Measurements from ENCODE around the gene CEP192.
A peak's percentile ranks its signal among the peaks of the same experiment; 100 is the strongest.

The CEP192 gene

GRCh38 chr18:13137670-13138419 is 146.7 kb downstream of the CEP192 start:
- Histone ChIP-seq H3K4me3 (ENCODE audit: low read length) (peak overlapping the region; percentile 71), H3K9me3 (ENCODE audit: control insufficient read depth, insufficient read depth, low read length) (no peaks in the 10 kb centered on the region), H3K27ac (ENCODE audit: low read depth, low read length) (no peak overlapping the region), H3F3A (ENCODE audit: control insufficient read depth, insufficient read depth) (no peaks in the 10 kb centered on the region), H3K27me3 (ENCODE audit: control insufficient read depth, low read length) (peaks cover 43% of the 10 kb centered on the region), H3K4me2 (ENCODE audit: low read length) (peak overlapping the region; percentile 87), H3K36me3 (ENCODE audit: control insufficient read depth, low read length) (no peaks in the 10 kb centered on the region), H3K9me2 (replicated peaks; ENCODE audit: control insufficient read depth, low read length) (no peaks in the 10 kb centered on the region), H3K4me1 (ENCODE audit: control insufficient read depth, low read length) (peaks cover 17% of the 10 kb centered on the region), H4K20me1 (ENCODE audit: control insufficient read depth, insufficient read depth, low read depth, low read length) (no peaks in the 10 kb centered on the region), H3K79me2 (ENCODE audit: control insufficient read depth, low read length) (no peaks in the 10 kb centered on the region)
- no peak for TF ChIP-seq CTCF (IDR thresholded peaks at IDR 0.05; ENCODE audit: low read depth, low read length, poor library complexity, severe bottlenecking)
- TF ChIP-seq EZH2phosphoT487 (IDR thresholded peaks at IDR 0.05; ENCODE audit: borderline replicate concordance, low read length), result no peak

DNA sequence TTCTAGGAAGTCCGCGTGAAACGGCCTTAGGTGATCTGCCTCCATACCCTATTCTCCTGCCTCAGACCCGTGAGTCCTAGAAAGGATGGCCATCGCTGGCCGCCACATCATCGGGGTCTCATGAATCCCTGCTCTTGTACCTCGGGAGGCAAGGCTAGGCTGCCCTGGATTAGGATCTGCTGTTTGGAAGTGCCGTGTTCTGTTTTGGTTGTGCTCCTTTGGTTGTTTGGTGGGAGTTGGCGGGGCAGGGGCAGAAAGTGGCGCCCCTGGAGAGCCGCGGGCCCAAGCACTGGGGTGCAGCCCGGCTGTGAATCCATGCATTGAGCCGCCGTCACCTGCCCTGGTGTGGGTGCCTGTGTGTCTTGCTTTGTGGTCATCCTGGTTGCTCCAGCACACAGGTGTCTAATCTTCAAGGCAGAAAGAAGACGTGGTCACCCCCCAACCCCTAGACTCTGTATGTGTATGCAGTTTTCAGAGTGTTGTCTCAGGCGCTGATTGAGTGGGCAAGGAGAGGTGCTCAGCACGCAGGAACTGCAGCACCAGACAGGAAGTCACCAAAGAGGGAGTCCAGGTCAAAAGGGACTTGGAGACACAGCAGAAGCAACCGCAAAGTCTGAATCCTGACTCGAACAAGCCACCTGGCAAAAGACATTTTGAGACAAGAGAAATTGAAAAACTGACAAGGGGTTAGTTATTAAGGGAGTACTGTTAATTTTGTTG is 147.4 kb downstream of the CEP192 start:
- no peak for TF ChIP-seq EZH2phosphoT487 (IDR thresholded peaks at IDR 0.05; ENCODE audit: borderline replicate concordance, low read length)
- TF ChIP-seq CTCF (IDR thresholded peaks at IDR 0.05; ENCODE audit: low read depth, low read length, poor library complexity, severe bottlenecking), result no peak
- Histone ChIP-seq H3K4me3 (ENCODE audit: low read length) (no peak overlapping the region), H3K4me1 (ENCODE audit: control insufficient read depth, low read length) (peaks cover 17% of the 10 kb centered on the region), H3K4me2 (ENCODE audit: low read length) (no peak overlapping the region), H3K27me3 (ENCODE audit: control insufficient read depth, low read length) (peaks cover 43% of the 10 kb centered on the region), H4K20me1 (ENCODE audit: control insufficient read depth, insufficient read depth, low read depth, low read length) (no peaks in the 10 kb centered on the region), H3K9me3 (ENCODE audit: control insufficient read depth, insufficient read depth, low read length) (peaks cover 4% of the 10 kb centered on the region), H3K36me3 (ENCODE audit: control insufficient read depth, low read length) (no peaks in the 10 kb centered on the region), H3K9me2 (replicated peaks; ENCODE audit: control insufficient read depth, low read length) (no peaks in the 10 kb centered on the region), H3K79me2 (ENCODE audit: control insufficient read depth, low read length) (no peaks in the 10 kb centered on the region), H3F3A (ENCODE audit: control insufficient read depth, insufficient read depth) (no peaks in the 10 kb centered on the region), H3K27ac (ENCODE audit: low read depth, low read length) (no peak overlapping the region)

GRCh38 chr18:13139885-13140450 is 148.8 kb downstream of the CEP192 start:
- Histone ChIP-seq H3K4me2 (ENCODE audit: low read length) (no peak overlapping the region), H3K9me3 (ENCODE audit: control insufficient read depth, insufficient read depth, low read length) (peaks cover 18% of the 10 kb centered on the region), H3K4me3 (ENCODE audit: low read length) (no peak overlapping the region), H4K20me1 (ENCODE audit: control insufficient read depth, insufficient read depth, low read depth, low read length) (no peaks in the 10 kb centered on the region), H3K4me1 (ENCODE audit: control insufficient read depth, low read length) (peaks cover 17% of the 10 kb centered on the region), H3K27me3 (ENCODE audit: control insufficient read depth, low read length) (peaks cover 43% of the 10 kb centered on the region), H3F3A (ENCODE audit: control insufficient read depth, insufficient read depth) (no peaks in the 10 kb centered on the region), H3K27ac (ENCODE audit: low read depth, low read length) (no peak overlapping the region), H3K36me3 (ENCODE audit: control insufficient read depth, low read length) (no peaks in the 10 kb centered on the region), H3K79me2 (ENCODE audit: control insufficient read depth, low read length) (no peaks in the 10 kb centered on the region), H3K9me2 (replicated peaks; ENCODE audit: control insufficient read depth, low read length) (no peaks in the 10 kb centered on the region)
- TF ChIP-seq EZH2phosphoT487 (IDR thresholded peaks at IDR 0.05; ENCODE audit: borderline replicate concordance, low read length), result no peak
- peak; percentile 13 for TF ChIP-seq CTCF (IDR thresholded peaks at IDR 0.05; ENCODE audit: low read depth, low read length, poor library complexity, severe bottlenecking)
